Hepatocyte (in vitro differentiated cells): ENCODE data around the gene RAB26.

Experiments used
- CTCF ChIP-seq: fragments of 200-600 bp; sonication (generic); IDR thresholded peaks from 2 replicates; pipeline ENCODE4 v1.5.1; 2016; ENCODE audit warnings: antibody characterized with exemption, mild to moderate bottlenecking; ENCODE audit not compliant: poor library complexity
- EZH2 ChIP-seq: fragments of 200-600 bp; sonication (generic); IDR thresholded peaks from 2 replicates; pipeline ENCODE4 v1.6.1; 2016; ENCODE audit warnings: antibody characterized with exemption, mild to moderate bottlenecking, borderline replicate concordance

- TF ChIP-seq CTCF (no peak), EZH2 (no peak)
These were observed 51.3 kb downstream of the RAB26 start for GRCh38 chr16:2199621-2200139.
